Measurements from ENCODE around the gene KCNMB1. TPM values are rescaled to one million over a fixed set of nuclear protein-coding genes. Genes with fewer than 3 reads are reported as not detected.
A peak's percentile ranks its signal among the peaks of the same experiment; 100 is the strongest.
"Not testable (repeated sequence)": the region's sequence is repeated elsewhere in the genome, so short reads cannot be mapped to it uniquely, and the experiment has no call there.

KCNMB1 gene
- total and polyA plus RNA-seq, 5 donors, result 0.97 to 2.8 (median 1.4) TPM

DNA sequence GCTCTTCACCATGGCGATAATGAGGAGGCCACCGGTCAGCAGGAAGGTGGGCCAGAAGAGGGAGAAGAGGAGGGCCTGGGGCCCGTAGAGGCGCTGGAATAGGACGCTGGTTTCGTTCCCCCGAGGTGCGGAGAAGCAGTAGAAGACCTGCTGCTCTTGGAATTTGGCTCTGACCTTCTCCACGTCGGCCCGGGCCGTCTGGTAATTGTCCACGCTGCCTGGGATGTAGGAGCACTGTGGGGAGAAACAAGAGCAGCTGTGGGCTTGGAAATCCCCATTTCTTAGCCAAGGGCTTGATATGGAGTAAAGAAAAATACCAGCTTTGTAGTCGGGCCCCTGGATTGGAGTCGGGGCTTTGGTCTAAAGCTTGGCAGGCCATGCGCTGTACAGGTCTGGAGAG, 10.4 kb downstream of the KCNMB1 start:
- intact Hi-C loops (cut with DNase I), result loop anchor here in 1 of 4 donors (10.0 kb wide), 1 partner anchor 294 kb away; no protein-coding TSS in a partner anchor
- Histone ChIP-seq H3K27ac (ENCODE audit: low read length) (no peak overlapping the region), H3K9me3 (ENCODE audit: control insufficient read depth, low read length) (no peaks in the 10 kb centered on the region), H3K4me3 (ENCODE audit: low read length) (no peak overlapping the region), H3K27me3 (ENCODE audit: control insufficient read depth, insufficient read depth) (no peaks in the 10 kb centered on the region), H3K4me1 (ENCODE audit: control insufficient read depth, insufficient read depth, low read length) (no peaks in the 10 kb centered on the region)
- ATAC-seq, result no peak
- DNase-seq, result no peak
- 77% methylated on average over 16 of the region's 16 CpGs for WGBS

DNA sequence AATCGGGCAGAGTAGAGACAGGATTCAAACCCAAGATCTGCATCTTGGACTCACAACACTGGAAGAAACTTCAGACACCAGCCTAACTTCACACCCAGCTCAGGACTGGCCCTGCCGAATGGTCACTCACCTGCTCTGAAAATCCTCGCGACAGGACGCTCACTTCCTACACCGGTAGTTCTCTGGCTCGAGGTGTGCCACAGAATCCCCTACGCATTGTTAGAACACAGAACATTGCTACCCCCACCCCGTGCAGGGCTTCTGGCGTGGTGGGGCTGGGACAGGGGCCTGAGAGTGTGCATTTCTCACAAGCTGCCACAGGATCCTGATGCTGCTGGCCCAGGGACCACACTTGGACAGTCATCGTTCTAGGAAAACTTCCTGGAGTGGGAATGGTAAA, 12.1 kb downstream of the KCNMB1 start:
- 91% methylated on average over 11 of the region's 11 CpGs for WGBS
- ATAC-seq, result no peak

DNA sequence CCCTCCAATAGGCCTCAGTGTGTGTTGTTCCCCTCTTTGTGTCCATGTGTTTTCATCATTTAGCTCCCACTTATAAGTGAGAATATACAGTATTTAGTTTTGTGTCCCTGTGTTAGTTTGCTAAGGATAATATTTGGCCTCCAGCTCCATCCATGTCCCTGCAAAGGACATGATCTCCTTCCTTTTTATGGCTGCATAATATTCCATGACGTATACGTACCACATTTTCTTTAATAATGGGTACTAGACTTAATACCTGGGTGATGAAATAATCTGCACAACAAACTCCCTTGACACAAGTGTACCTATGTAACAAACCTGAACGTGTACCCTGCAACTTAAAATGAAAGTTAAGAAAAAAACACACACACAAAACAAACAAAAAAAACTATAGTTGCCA, 12.6 kb downstream of the KCNMB1 start:
- H3K27ac ChIP-seq (ENCODE audit: low read length); H3K4me3 ChIP-seq (ENCODE audit: low read length); H3K27me3 ChIP-seq (ENCODE audit: control insufficient read depth, insufficient read depth); ATAC-seq; H3K4me1 ChIP-seq (ENCODE audit: control insufficient read depth, insufficient read depth, low read length); DNase-seq; H3K9me3 ChIP-seq (ENCODE audit: control insufficient read depth, low read length): not testable (repeated sequence)
- 95% methylated on average over 3 of the region's 3 CpGs for WGBS
- intact Hi-C loops (cut with DNase I), result loop anchor here in 1 of 4 donors (10.0 kb wide), 1 partner anchor 292 kb away; no protein-coding TSS in a partner anchor

More for the DNA sequence above, 12.1 kb downstream of the KCNMB1 start:
- no peaks in the 10 kb centered on the region for H3K4me1 ChIP-seq (ENCODE audit: control insufficient read depth, insufficient read depth, low read length)
- no peaks in the 10 kb centered on the region for H3K9me3 ChIP-seq (ENCODE audit: control insufficient read depth, low read length)
- H3K4me3 ChIP-seq (ENCODE audit: low read length), result no peak overlapping the region
- no peak for DNase-seq
- H3K27ac ChIP-seq (ENCODE audit: low read length), result no peak overlapping the region
- H3K27me3 ChIP-seq (ENCODE audit: control insufficient read depth, insufficient read depth), result no peaks in the 10 kb centered on the region
- intact Hi-C loops (cut with DNase I), result loop anchor here in 1 of 4 donors (10.0 kb wide), 1 partner anchor 292 kb away; no protein-coding TSS in a partner anchor

DNA sequence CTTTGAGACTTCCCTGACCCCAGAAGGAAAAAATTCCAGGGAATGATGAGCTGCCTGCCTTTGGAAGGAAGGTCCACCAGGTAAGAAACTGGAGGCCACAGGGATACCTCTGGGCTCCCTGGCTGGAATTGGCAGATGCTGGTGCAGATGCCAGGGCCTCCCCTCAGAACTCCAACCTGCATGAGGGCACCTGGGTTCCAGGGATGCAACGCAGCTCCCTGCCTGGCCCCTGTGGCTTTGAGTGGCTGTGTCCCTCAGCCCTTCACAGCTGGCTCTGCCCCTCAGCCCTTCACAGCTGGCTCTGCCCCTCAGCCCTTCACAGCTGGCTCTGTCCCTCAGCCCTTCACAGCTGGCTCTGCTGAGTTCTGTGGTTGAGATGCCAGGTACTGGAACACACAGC, 13.9 kb downstream of the KCNMB1 start:
- H3K27ac ChIP-seq (ENCODE audit: low read length), result no peak overlapping the region
- H3K9me3 ChIP-seq (ENCODE audit: control insufficient read depth, low read length), result no peaks in the 10 kb centered on the region
- H3K27me3 ChIP-seq (ENCODE audit: control insufficient read depth, insufficient read depth), result no peaks in the 10 kb centered on the region
- H3K4me1 ChIP-seq (ENCODE audit: control insufficient read depth, insufficient read depth, low read length), result no peaks in the 10 kb centered on the region
- WGBS, result 90% methylated on average over 1 of the region's 1 CpG
- ATAC-seq, result no peak
- no peak for DNase-seq
- intact Hi-C loops (cut with DNase I), result loop anchor here in 1 of 4 donors (10.0 kb wide), 1 partner anchor 290 kb away; no protein-coding TSS in a partner anchor
- H3K4me3 ChIP-seq (ENCODE audit: low read length), result no peak overlapping the region

DNA sequence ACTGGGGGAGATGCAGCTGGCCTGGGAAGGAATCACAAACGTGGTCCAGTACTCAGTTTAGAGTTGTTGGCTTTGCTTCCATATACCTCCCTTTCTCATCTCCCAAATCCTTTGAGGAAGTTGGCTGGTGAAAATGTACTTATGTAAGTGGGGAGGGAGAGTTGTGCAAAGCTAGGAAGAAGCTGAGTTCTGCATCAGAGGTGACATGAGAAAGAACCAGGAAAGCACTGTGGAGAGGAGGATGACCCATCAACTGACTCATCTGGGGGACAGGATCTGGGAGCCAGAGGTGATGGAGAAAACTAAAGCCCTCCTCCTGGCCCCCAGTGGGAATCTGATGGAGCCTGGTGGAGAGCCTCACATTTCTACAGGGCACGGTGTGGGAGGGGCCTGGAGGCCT, 16.2 kb downstream of the KCNMB1 start:
- H3K4me1 ChIP-seq (ENCODE audit: control insufficient read depth, insufficient read depth, low read length), result no peaks in the 10 kb centered on the region
- no peak for DNase-seq
- no peaks in the 10 kb centered on the region for H3K27me3 ChIP-seq (ENCODE audit: control insufficient read depth, insufficient read depth)
- no peak overlapping the region for H3K4me3 ChIP-seq (ENCODE audit: low read length)
- no peak overlapping the region for H3K27ac ChIP-seq (ENCODE audit: low read length)
- ATAC-seq, result no peak
- no peaks in the 10 kb centered on the region for H3K9me3 ChIP-seq (ENCODE audit: control insufficient read depth, low read length)
- 77% methylated on average over 2 of the region's 2 CpGs for WGBS
- intact Hi-C loops (cut with DNase I), result loop anchor here in 1 of 4 donors (10.0 kb wide), 1 partner anchor 288 kb away; no protein-coding TSS in a partner anchor

DNA sequence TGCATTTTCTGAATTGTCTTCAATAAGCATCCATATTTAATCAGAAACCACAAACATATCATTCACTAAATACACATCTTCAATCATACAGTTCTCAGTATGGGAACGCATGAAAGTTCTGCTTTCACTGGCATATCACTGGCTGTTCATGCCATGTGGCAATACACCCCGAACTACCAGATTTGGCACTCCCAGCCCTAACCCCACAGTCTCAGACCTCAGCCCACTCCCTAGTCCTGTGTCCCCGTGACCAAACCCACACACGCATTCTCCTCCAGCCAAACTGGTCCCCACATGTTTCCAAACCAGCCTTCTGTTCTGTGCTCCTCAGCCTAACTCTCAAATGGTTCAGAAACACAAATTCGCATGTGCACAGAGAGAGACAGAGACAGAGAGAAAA, 20.6 kb downstream of the KCNMB1 start:
- H3K4me3 ChIP-seq (ENCODE audit: low read length), result no peak overlapping the region
- no peak overlapping the region for H3K27ac ChIP-seq (ENCODE audit: low read length)
- H3K4me1 ChIP-seq (ENCODE audit: control insufficient read depth, insufficient read depth, low read length), result no peaks in the 10 kb centered on the region
- no peaks in the 10 kb centered on the region for H3K9me3 ChIP-seq (ENCODE audit: control insufficient read depth, low read length)
- no peak for ATAC-seq
- no peak for DNase-seq
- WGBS, result 90% methylated on average over 5 of the region's 5 CpGs
- intact Hi-C loops (cut with DNase I), result no loop called here
- H3K27me3 ChIP-seq (ENCODE audit: control insufficient read depth, insufficient read depth), result no peaks in the 10 kb centered on the region

DNA sequence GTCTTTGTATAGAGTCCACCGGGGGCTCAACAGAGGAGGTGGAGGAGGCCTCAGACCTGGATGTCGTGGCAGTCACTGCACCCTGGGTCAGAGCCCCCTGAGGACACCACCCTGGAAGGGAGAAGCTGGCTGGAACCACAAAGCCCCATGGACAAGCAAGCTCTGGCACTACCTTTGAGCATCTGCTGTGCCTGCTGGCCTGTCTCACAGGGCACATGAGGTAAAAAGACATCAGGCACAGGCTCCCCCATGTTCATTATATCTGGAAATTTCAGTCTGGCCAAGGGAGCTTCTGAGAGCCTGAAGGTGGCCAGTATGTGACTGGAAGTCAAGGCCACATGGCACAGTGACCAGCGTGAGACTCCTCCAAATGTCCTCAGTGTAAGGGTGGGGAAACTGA, 22.9 kb downstream of the KCNMB1 start:
- peaks cover 3% of the 10 kb centered on the region for H3K4me1 ChIP-seq (ENCODE audit: control insufficient read depth, insufficient read depth, low read length)
- H3K27me3 ChIP-seq (ENCODE audit: control insufficient read depth, insufficient read depth), result no peaks in the 10 kb centered on the region
- 95% methylated on average over 3 of the region's 3 CpGs for WGBS
- no peak for DNase-seq
- H3K27ac ChIP-seq (ENCODE audit: low read length), result no peak overlapping the region
- H3K9me3 ChIP-seq (ENCODE audit: control insufficient read depth, low read length), result no peaks in the 10 kb centered on the region
- intact Hi-C loops (cut with DNase I), result no loop called here
- ATAC-seq, result no peak
- H3K4me3 ChIP-seq (ENCODE audit: low read length), result no peak overlapping the region

DNA sequence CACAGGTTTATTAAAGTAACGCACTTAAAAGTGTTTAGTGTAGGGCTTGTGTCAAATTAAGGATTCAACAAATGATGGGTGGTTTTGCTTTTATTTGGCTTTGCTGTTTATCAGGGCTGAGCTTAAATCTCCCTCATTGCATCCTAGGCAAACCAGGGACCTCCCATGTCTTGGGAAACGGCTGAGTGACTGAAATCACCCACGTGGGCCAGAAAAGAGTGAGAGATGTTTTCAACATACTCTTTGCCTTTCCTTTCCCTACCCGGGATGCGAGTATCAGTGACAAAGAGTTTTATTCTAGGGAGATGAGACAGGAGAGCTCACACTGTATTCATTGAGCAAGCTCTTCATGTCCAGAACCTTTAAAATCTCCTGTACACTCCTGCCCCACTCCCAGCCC, 23.3 kb downstream of the KCNMB1 start:
- Histone ChIP-seq H3K27ac (ENCODE audit: low read length) (no peak overlapping the region), H3K4me3 (ENCODE audit: low read length) (no peak overlapping the region), H3K4me1 (ENCODE audit: control insufficient read depth, insufficient read depth, low read length) (peaks cover 3% of the 10 kb centered on the region), H3K27me3 (ENCODE audit: control insufficient read depth, insufficient read depth) (no peaks in the 10 kb centered on the region), H3K9me3 (ENCODE audit: control insufficient read depth, low read length) (no peaks in the 10 kb centered on the region)
- no peak for DNase-seq
- no peak for ATAC-seq
- WGBS, result 82% methylated on average over 5 of the region's 5 CpGs
- intact Hi-C loops (cut with DNase I), result no loop called here

DNA sequence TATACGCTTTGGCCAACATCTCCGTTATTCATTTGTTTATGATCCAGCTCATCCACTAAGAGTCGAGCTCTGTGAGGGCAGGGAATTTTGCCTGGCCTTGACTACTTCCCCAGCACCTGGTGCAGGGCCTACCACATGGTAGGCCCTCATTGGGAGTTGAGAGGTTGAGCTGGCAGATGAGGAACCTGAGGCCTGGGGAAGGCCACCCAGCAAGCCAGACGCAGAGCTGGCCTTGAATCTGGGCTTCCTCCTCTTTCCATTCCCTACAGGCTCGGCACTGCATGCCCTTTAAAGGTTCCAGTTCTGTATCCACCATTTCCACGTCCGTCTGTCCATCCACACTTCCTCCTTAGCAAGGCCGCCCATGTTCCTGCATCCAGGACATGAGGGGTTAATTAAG, 24.2 kb downstream of the KCNMB1 start:
- Histone ChIP-seq H3K27ac (ENCODE audit: low read length) (no peak overlapping the region), H3K27me3 (ENCODE audit: control insufficient read depth, insufficient read depth) (no peaks in the 10 kb centered on the region), H3K4me1 (ENCODE audit: control insufficient read depth, insufficient read depth, low read length) (peaks cover 3% of the 10 kb centered on the region), H3K4me3 (ENCODE audit: low read length) (no peak overlapping the region), H3K9me3 (ENCODE audit: control insufficient read depth, low read length) (no peaks in the 10 kb centered on the region)
- ATAC-seq, result no peak
- 92% methylated on average over 8 of the region's 8 CpGs for WGBS
- no peak for DNase-seq
- intact Hi-C loops (cut with DNase I), result no loop called here

DNA sequence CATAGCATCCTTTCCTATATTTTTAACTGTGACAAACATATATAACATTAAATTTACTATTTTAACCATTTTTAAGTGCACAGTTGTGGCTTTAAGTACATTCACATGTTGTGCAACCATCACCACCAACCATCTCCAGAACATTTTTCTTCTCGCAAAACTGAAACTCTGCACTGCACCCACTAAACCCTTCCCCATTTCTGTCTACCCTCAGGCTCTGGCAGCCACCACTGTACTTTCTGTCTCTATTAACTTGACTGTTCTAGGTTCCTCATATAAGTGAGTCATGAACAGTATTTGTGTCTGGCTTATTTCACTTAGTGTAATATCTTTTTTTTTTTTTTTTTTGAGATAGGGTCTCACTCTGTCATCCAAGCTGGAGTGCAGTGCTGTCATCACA, 25.5 kb downstream of the KCNMB1 start:
- H3K4me1 ChIP-seq (ENCODE audit: control insufficient read depth, insufficient read depth, low read length), result peaks cover 3% of the 10 kb centered on the region
- intact Hi-C loops (cut with DNase I), result no loop called here
- ATAC-seq (peak; percentile 38 to 42), DNase-seq (no peak)
- no peaks in the 10 kb centered on the region for H3K27me3 ChIP-seq (ENCODE audit: control insufficient read depth, insufficient read depth)
- WGBS, result 85% methylated on average over 1 of the region's 1 CpG
- no peak overlapping the region for H3K27ac ChIP-seq (ENCODE audit: low read length)
- H3K9me3 ChIP-seq (ENCODE audit: control insufficient read depth, low read length), result no peaks in the 10 kb centered on the region
- no peak overlapping the region for H3K4me3 ChIP-seq (ENCODE audit: low read length)

DNA sequence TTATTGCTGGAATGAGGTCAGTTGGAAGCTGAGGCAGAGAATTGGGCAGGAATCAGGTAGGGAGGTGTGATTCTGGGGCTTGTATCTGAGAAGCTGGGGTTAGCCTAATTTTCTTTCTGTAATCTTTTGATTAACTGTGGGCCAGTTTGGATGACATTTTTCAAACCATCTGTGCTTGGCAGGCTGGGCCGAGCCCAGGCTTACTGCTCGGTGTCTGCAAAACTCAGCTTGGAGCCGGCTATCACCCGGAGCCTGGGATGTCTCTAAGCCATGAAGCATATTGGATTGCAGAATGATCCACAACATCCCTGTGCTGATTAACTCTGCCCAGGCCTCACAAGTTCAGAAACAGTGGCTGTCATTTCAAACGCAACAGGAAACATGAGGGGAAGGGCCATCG, 26.5 kb downstream of the KCNMB1 start:
- Histone ChIP-seq H3K4me3 (ENCODE audit: low read length) (no peak overlapping the region), H3K4me1 (ENCODE audit: control insufficient read depth, insufficient read depth, low read length) (peaks cover 3% of the 10 kb centered on the region), H3K9me3 (ENCODE audit: control insufficient read depth, low read length) (no peaks in the 10 kb centered on the region), H3K27ac (ENCODE audit: low read length) (peak overlapping the region; percentile 15), H3K27me3 (ENCODE audit: control insufficient read depth, insufficient read depth) (no peaks in the 10 kb centered on the region)
- DNase-seq (peak in 1 of 3 donors; percentile 65), ATAC-seq (peak in 1 of 2 donors; percentile 13)
- 71% methylated on average over 6 of the region's 6 CpGs for WGBS
- intact Hi-C loops (cut with DNase I), result no loop called here

DNA sequence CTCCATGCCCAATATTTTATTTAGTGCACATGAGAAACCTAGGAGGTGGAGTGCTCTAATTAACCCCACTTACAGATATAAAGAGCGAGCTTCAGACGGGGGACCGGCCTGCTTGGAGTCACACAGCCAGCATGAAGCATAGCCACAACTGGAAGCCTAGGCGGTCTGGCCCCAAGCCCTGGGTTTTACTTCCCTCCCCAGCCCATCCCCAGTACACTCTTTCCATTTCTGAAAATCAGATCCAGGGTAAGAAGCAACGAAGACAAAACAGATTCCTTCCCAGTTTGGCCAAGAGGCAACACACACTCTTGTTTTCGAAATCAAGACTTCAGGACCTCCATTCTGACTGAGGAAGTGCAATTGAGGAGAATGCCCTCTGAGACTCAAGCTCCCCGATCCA, 27.1 kb downstream of the KCNMB1 start:
- H3K27ac ChIP-seq (ENCODE audit: low read length), result peak overlapping the region; percentile 15
- intact Hi-C loops (cut with DNase I), result no loop called here
- peak; percentile 48 to 55 for ATAC-seq

More for the DNA sequence above, 27.1 kb downstream of the KCNMB1 start:
- Histone ChIP-seq H3K27me3 (ENCODE audit: control insufficient read depth, insufficient read depth) (no peaks in the 10 kb centered on the region), H3K4me3 (ENCODE audit: low read length) (no peak overlapping the region), H3K9me3 (ENCODE audit: control insufficient read depth, low read length) (no peaks in the 10 kb centered on the region), H3K4me1 (ENCODE audit: control insufficient read depth, insufficient read depth, low read length) (peaks cover 3% of the 10 kb centered on the region)
- 54% methylated on average over 7 of the region's 7 CpGs for WGBS
- peak; percentile 44 to 82 (median 82) for DNase-seq
